K562 (cell line): ENCODE measurements around the gene UBE2E1. TPM values are rescaled to one million over a fixed set of nuclear protein-coding genes. Genes with fewer than 3 reads are reported as not detected.
A peak's percentile ranks its signal among the peaks of the same experiment; 100 is the strongest.

ENCODE experiments used
- ATAC-seq: fragments of 200-7000 bp; cut with Tn5 transposase; 3 replicates; pipeline ENCODE4 v1.9.1; 2020; ENCODE audit warnings: moderate library complexity
- BruUV-seq: library from RNA; stranded (reverse); fragments of 400-500 nt; replicated peaks from 2 replicates; lab custom pipeline; 2021; lab: Mats Ljungman, UMichigan
- CTCF ChIA-PET: fragments of 300-600 bp; formaldehyde crosslinking; extraction: SDS; loops from one replicate; lab custom pipeline; 2021; ENCODE audit warnings: low intra/inter-chr PET ratio; lab: Yijun Ruan, JAX
- POLR2A ChIA-PET: fragments of 300-600, 350-650 bp; sonication (Branson Sonifier 250); formaldehyde crosslinking; extraction: SDS; loops from one replicate; lab custom pipeline; 2021; ENCODE audit warnings: antibody characterized with exemption, inconsistent platforms; lab: Yijun Ruan, JAX
- DNase-seq, 4 experiments: peaks; one replicate each; pipeline versions ENCODE4 v3.0.0 to v3.0.0-alpha.2; 2011 to 2018; ENCODE audit warnings: low spot score in 3 of 4, mixed read lengths in 3 of 4; ENCODE audit errors: extremely low read depth in 1 of 4
- FAIRE-seq: peaks from 2 replicates; lab custom pipeline; 2011; peaks lifted over from hg19 to GRCh38; lab: Jason Lieb, UNC
- H2AFZ ChIP-seq: 2 replicates; pipeline ENCODE4 v1.6.0; 2011; ENCODE audit warnings: low read depth, low read length, control low read depth, inconsistent platforms
- H3K27ac ChIP-seq: fragments of 200-600 bp; 3 replicates; pipeline ENCODE4 v1.8.0; 2011; ENCODE audit warnings: low read depth, mild to moderate bottlenecking, control low read depth, inconsistent platforms, low read length, moderate library complexity, mixed read lengths; ENCODE audit errors: extremely low read depth
- H3K27me3 ChIP-seq, 2 experiments: fragments of 300-600 bp in 1 of 2; 2 replicates in 1 of 2; 3 replicates in 1 of 2; pipeline versions ENCODE4 v1.6.0 to v1.8.0; 2011; ENCODE audit warnings: inconsistent platforms in 2 of 2, low read length in 2 of 2, mild to moderate bottlenecking in 1 of 2, mixed read lengths in 1 of 2, moderate library complexity in 1 of 2; ENCODE audit not compliant: control insufficient read depth in 2 of 2, insufficient read depth in 2 of 2
- H3K36me3 ChIP-seq: fragments of 300-600 bp; 3 replicates; pipeline ENCODE4 v1.8.0; 2011; ENCODE audit warnings: mild to moderate bottlenecking, low read length, inconsistent platforms; ENCODE audit not compliant: control insufficient read depth, insufficient read depth
- H3K4me1 ChIP-seq, 2 experiments: fragments of 200-600 bp in 1 of 2; replicated peaks in 1 of 2; 2 replicates in 1 of 2; 3 replicates in 1 of 2; pipeline versions ENCODE4 v1.5.1 to v1.8.0; 2011; ENCODE audit warnings: inconsistent platforms in 2 of 2, low read length in 2 of 2, mild to moderate bottlenecking in 1 of 2, mixed read lengths in 1 of 2, moderate library complexity in 1 of 2; ENCODE audit not compliant: control insufficient read depth in 2 of 2, insufficient read depth in 2 of 2
- H3K4me2 ChIP-seq: 2 replicates; pipeline ENCODE4 v1.6.1; 2011; ENCODE audit warnings: low read length, control low read depth, inconsistent platforms, mixed read lengths; ENCODE audit not compliant: insufficient read depth
- H3K4me3 ChIP-seq: fragments of 200-600 bp; sonication (generic), shearing (Covaris generic); 2 replicates; pipeline ENCODE4 v1.5.1; 2016; ENCODE audit warnings: control low read depth, inconsistent platforms
- H3K79me2 ChIP-seq: fragments of 200-600 bp; 3 replicates; pipeline ENCODE4 v1.8.0; 2011; ENCODE audit warnings: low read length, inconsistent platforms; ENCODE audit not compliant: control insufficient read depth, insufficient read depth
- H3K9ac ChIP-seq, 2 experiments: 2 replicates each; pipeline versions ENCODE4 v1.6.0 to v1.6.1; 2011; ENCODE audit warnings: low read depth in 2 of 2, low read length in 2 of 2, control low read depth in 1 of 2, inconsistent platforms in 1 of 2, mild to moderate bottlenecking in 1 of 2, mixed read lengths in 1 of 2; ENCODE audit not compliant: insufficient read depth in 1 of 2
- H3K9me1 ChIP-seq: one replicate; pipeline ENCODE4 v1.6.0; 2011; ENCODE audit warnings: inconsistent platforms, mild to moderate bottlenecking, low read length, moderate library complexity; ENCODE audit not compliant: control insufficient read depth, insufficient read depth
- H3K9me3 ChIP-seq: replicated peaks from 2 replicates; pipeline ENCODE4 v1.5.1; 2011; ENCODE audit warnings: low read depth, low read length, inconsistent platforms; ENCODE audit not compliant: control insufficient read depth, insufficient read depth
- H4K20me1 ChIP-seq: replicated peaks from 2 replicates; pipeline ENCODE4 v1.6.1; 2011; ENCODE audit warnings: low read length, inconsistent platforms, mixed read lengths; ENCODE audit not compliant: control insufficient read depth, insufficient read depth
- BRD4 ChIP-seq: fragments of 200-600 bp; sonication (generic); IDR thresholded peaks from 2 replicates; pipeline ENCODE4 v1.6.1; 2017; ENCODE audit warnings: inconsistent platforms
- EP300 ChIP-seq: IDR thresholded peaks from 2 replicates; pipeline ENCODE4 v1.6.1; 2012; ENCODE audit warnings: low read length, improper control_type of control experiment
- FOXA3 ChIP-seq, 2 experiments: fragments of 450-650 bp in 1 of 2; sonication (generic) in 1 of 2; formaldehyde crosslinking; IDR thresholded peaks in 1 of 2; conservative IDR thresholded peaks in 1 of 2; 2 replicates each; pipeline versions ENCODE4 v1.4.0 to v1.8.0; 2020 to 2022; ENCODE audit warnings: mild to moderate bottlenecking in 2 of 2, missing genetic modification reagents in 1 of 2
- HMBOX1 ChIP-seq: sonication (generic); IDR thresholded peaks from 2 replicates; pipeline ENCODE4 v1.6.1; 2016
- NCOR1 ChIP-seq: fragments of 450-650 bp; IDR thresholded peaks from 2 replicates; pipeline ENCODE4 v1.6.1; 2016; ENCODE audit warnings: mild to moderate bottlenecking, moderate library complexity
- NR2C2 ChIP-seq, 2 experiments: fragments of 200-800 bp in 1 of 2; sonication (Bioruptor generic) in 1 of 2; sonication (generic) in 1 of 2; formaldehyde crosslinking in 1 of 2; IDR thresholded peaks; 2 replicates each; pipeline versions ENCODE4 v1.6.1 to v1.8.0; 2016 to 2022; ENCODE audit warnings: mild to moderate bottlenecking in 1 of 2, missing compliant biosample characterization in 1 of 2, missing genetic modification characterization in 1 of 2, missing genetic modification reagents in 1 of 2
- PKNOX1 ChIP-seq: fragments of 450-650 bp; IDR thresholded peaks from 2 replicates; pipeline ENCODE4 v1.6.1; 2016
- SMARCE1 ChIP-seq: fragments of 450-650 bp; IDR thresholded peaks from 2 replicates; pipeline ENCODE4 v1.7.1; 2016; ENCODE audit warnings: mild to moderate bottlenecking
- TGIF2 ChIP-seq: sonication (generic); formaldehyde crosslinking; IDR thresholded peaks from 2 replicates; pipeline ENCODE4 v1.8.1; 2022; ENCODE audit warnings: mild to moderate bottlenecking, missing genetic modification reagents, moderate library complexity
- ZNF384 ChIP-seq: IDR thresholded peaks from 2 replicates; pipeline ENCODE4 v1.6.1; 2012; ENCODE audit warnings: low read depth, low read length, improper control_type of control experiment
- ZNF57 ChIP-seq: fragments of 450-650 bp; formaldehyde crosslinking; IDR thresholded peaks from 2 replicates; pipeline ENCODE4 v1.4.0; 2020; ENCODE audit warnings: mild to moderate bottlenecking, moderate library complexity
- WGBS: fragments of 100-300 bp; shearing (Covaris generic); methylation state at CpG from one replicate; pipeline ENCODE4 v1.1.6; 2016; ENCODE audit warnings: low coverage, mixed read lengths; ENCODE audit not compliant: insufficient coverage; ENCODE audit errors: missing lambda C conversion rate; 5-methylcytosine and 5-hydroxymethylcytosine counted together
- in situ Hi-C: fragments of 300-500 bp; cut with MboI; formaldehyde crosslinking; loops from 4 replicates; pipeline ENCODE4 v1.15.0; 2018; ENCODE audit warnings: inconsistent platforms, mixed read lengths
- intact Hi-C: fragments of 100-400 bp; cut with micrococcal nuclease; formaldehyde crosslinking; loops from 2 replicates; pipeline ENCODE4 v1.14.2; 2022
- polyA plus RNA-seq, 8 experiments: library from polyadenylated mRNA; depleted of rRNA in 4 of 8; stranded (reverse) in 5 of 8; unstranded in 3 of 8; fragments of >200 nt; fragmentation: Nextera tagmentation in 2 of 8; fragmentation: Illumina TruSeq in 1 of 8; extraction: Ambion mirVana in 2 of 8; extraction: Trizol in 1 of 8; gene quantifications; 2 replicates each; pipeline versions ENCODE4 v1.2.1 to v1.2.3, GENCODE V29; 2011 to 2014; ENCODE audit warnings: inconsistent platforms in 1 of 8, missing spikeins in 1 of 8
- total RNA-seq, 7 experiments: library from RNA; depleted of rRNA in 6 of 7; stranded (reverse); fragments of >200 nt in 6 of 7; fragmentation: Illumina TruSeq in 2 of 7; extraction: Trizol in 2 of 7; gene quantifications; 2 replicates each; pipeline versions ENCODE4 v1.2.1 to v1.2.3, GENCODE V29; 2011 to 2021; ENCODE audit warnings: low replicate concordance in 1 of 7

Gene UBE2E1
- total and polyA plus RNA-seq, 9 of the 15 experiments (the other 6 are each of a cell fraction or from before 2014, with no cell fraction given) = 54.4 to 294 (median 165) TPM

- H3K4me1 ChIP-seq = peaks cover 12 to 54% of the 10 kb centered on the region in 2 experiments
- CTCF ChIA-PET = no interaction called here
- H3K9me3 ChIP-seq = no peaks in the 10 kb centered on the region
- no peak for DNase-seq
- no peak overlapping the region for H3K4me3 ChIP-seq
- no peak overlapping the region for H3K4me2 ChIP-seq
- no peak overlapping the region for H2AFZ ChIP-seq
- no TSS peak for BruUV-seq
- intact Hi-C loops (no loop called here), in situ Hi-C loops (no loop called here)
- 48% methylated on average over 3 of the region's 3 CpGs for WGBS
- no peak overlapping the region for H3K9ac ChIP-seq
- no peaks in the 10 kb centered on the region for H3K27me3 ChIP-seq
- H3K79me2 ChIP-seq = peaks cover 89% of the 10 kb centered on the region
- no peak overlapping the region for H3K27ac ChIP-seq
- TF ChIP-seq BRD4 (0 out of 2 replicates have a peak, but pooled peaks have one; percentile 36), NCOR1 (no peak)
- TF ChIP-seq, all 486 proteins: peak for 1
- POLR2A ChIA-PET = no interaction called here
- no peak for FAIRE-seq
- peaks cover 4% of the 10 kb centered on the region; the same call in 2 of the 3 replicates for H3K36me3 ChIP-seq
- no peaks in the 10 kb centered on the region for H3K9me1 ChIP-seq
- peaks cover 18% of the 10 kb centered on the region; the same call in 1 of the 2 replicates for H4K20me1 ChIP-seq
- ATAC-seq = 0 out of 3 replicates have a peak, but pooled peaks have one; percentile 8
Observed at GRCh38 chr3:23823620-23824019, 17.9 kb downstream of the UBE2E1 start.

GRCh38 chr3:23824699-23825444 is 19.1 kb downstream of the UBE2E1 start:
- Histone ChIP-seq H2AFZ (no peak overlapping the region), H3K79me2 (peaks cover 93% of the 10 kb centered on the region), H3K4me3 (no peak overlapping the region), H3K4me2 (peak overlapping the region; percentile 17), H3K4me1 (peaks cover 12 to 54% of the 10 kb centered on the region in 2 experiments), H3K27me3 (no peaks in the 10 kb centered on the region), H3K9me3 (no peaks in the 10 kb centered on the region), H4K20me1 (peaks cover 18% of the 10 kb centered on the region; the same call in 1 of the 2 replicates), H3K36me3 (no peaks in the 10 kb centered on the region; the same call in 2 of the 3 replicates), H3K9me1 (no peaks in the 10 kb centered on the region), H3K9ac (peak overlapping the region in 1 of 2 experiments; percentile 7; a peak in 1 of 4 replicates), H3K27ac (no peak overlapping the region)
- BruUV-seq = no TSS peak
- intact Hi-C loops = no loop called here
- ChIA-PET POLR2A (interaction anchor here (1.4 kb wide), 1 partner anchor 10 kb away, joined by 6 read pairs; no protein-coding TSS in a partner anchor), CTCF (no interaction called here)
- in situ Hi-C loops = no loop called here
- no peak for FAIRE-seq
- ATAC-seq = peak; percentile 35
- 31% methylated on average over 5 of the region's 5 CpGs for WGBS
- TF ChIP-seq HMBOX1 (peak; percentile 54), FOXA3 (CRISPR knock-in tag; conservative IDR thresholded peaks at IDR 0.05 in 1 of 2, IDR thresholded peaks at IDR 0.05 in 1 of 2) (peak in 1 of 2 experiments; percentile 40; a peak in 1 of 4 replicates), EP300 (peak; percentile 60; the same call in 1 of the 2 replicates), NR2C2 (CRISPR knock-in tag; IDR thresholded peaks at IDR 0.05) (no peak), NR2C2 (tag; IDR thresholded peaks at IDR 0.05) (peak; percentile 17; the same call in 1 of the 2 replicates), TGIF2 (no peak), ZNF57 (CRISPR knock-in tag) (no peak), ZNF384 (peak; percentile 75), PKNOX1 (0 out of 2 replicates have a peak, but pooled peaks have one; percentile 5), SMARCE1 (peak; percentile 32; the same call in 1 of the 2 replicates)
- DNase-seq = peak in 2 of 4 experiments; percentile 8 to 32
